Activated CD8-positive, alpha-beta memory T cell treated with anti-CD3 and anti-CD28 coated beads, Interleukin-2, amount 50 U/mL, for 1 hour (primary cell): ENCODE results near the gene BRAF.
"Not testable (repeated sequence)": the region's sequence is repeated elsewhere in the genome, so short reads cannot be mapped to it uniquely, and the experiment has no call there.

Experiments used
- DNase-seq: peaks from one replicate; pipeline ENCODE4 v3.0.0-alpha.2; 2020; ENCODE audit errors: extremely low read depth

Gene BRAF

DNA sequence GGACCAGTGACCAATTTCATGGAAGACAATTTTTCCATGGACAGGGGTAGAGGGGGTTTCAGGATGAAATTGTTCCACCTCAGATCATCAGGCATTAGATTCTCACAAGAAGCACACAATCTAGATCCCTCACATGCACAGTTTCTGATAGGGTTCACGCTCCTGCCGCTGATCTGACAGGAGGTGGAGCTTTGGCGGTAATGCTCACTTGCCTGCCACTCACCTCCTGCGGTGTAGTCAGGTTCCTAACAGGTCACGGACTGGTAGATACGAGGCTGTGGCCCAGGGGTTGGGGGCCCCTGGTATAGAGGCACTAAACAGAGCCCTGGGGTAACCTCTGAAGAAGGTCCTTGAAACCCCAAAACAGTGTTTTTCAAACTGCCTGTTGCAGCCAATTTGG is 6.5 kb downstream of the BRAF start:
- no peak for DNase-seq

DNA sequence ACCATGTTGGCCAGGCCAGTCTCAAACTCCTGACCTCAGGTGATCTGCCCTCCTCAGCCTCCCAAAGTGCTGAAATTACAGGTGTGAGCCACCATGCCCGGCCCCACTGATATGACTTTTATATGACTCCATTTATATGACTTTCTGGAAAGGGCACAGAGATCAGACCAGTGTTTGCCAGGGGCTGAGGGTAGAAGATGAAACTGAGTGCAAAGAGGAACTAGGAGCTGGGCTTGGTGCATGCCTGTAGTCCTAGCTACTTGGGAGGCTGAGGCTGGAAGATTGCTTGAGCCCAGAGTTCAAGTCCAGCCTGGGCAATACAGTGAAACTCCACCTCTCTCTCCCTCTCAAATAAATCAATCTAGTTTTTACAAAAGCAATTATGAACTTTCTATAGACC is 7.5 kb downstream of the BRAF start:
- DNase-seq, result no peak

DNA sequence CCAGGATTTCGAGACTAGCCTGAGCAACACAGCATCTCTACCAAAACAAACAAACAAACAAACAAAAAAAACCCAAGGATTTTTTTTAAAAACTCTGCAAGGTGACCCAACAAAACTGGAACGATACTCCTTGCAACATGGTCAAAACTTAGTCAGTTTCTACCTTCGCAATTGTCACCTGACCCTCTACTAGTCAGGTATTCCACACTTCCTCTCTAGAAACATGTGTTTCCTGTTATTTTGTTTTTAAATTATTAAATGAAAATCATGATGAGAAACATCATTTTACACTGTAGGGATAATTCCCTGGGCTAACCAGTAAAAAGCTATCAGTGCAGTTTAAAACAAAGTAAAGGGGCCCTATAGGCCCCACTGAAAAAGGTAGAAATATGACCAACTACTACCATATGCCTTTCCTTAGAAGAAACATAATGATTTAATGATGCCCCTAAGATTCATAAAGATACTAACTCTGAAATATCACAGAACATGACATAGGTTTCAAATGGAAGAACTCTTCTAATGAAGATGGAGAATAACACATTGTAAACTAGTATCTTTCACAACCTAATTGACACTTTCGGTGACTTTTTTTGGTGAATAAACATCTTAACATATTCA is 8.7 kb downstream of the BRAF start:
- DNase-seq, result no peak

DNA sequence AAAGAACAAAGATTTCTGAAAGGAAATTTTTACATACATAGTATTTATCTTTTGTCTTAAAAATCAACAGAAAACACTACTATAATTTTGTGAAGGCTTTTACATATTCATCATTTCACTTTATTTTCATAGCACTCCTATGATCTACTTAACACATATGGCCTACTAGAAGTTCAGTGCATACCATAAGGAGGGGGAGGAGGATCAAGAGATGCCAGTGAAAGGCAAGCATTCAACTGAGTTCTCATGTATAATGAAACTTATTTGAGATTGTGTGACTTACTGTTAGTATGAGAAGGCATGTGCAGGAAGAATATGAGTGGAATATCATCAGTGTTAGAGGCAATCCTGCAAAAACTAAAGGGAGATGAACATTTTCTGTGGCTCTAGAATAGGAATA is 10.6 kb downstream of the BRAF start:
- DNase-seq, result no peak

DNA sequence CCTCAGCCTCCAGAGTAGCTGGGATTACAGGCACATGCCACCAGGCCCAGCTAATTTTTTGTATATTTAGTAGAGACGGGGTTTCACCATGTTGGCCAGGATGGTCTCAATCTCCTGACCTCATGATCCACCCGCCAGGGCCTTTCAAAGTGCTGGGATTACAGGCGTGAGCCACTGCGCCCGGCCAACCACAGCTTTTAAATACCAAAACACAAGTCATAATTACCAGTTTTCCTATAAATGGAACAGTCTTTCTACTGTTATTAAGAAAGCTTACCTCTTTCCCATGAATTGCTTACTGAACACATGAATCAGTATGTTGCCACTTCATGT is 11.2 kb downstream of the BRAF start:
- DNase-seq, result not testable (repeated sequence)

DNA sequence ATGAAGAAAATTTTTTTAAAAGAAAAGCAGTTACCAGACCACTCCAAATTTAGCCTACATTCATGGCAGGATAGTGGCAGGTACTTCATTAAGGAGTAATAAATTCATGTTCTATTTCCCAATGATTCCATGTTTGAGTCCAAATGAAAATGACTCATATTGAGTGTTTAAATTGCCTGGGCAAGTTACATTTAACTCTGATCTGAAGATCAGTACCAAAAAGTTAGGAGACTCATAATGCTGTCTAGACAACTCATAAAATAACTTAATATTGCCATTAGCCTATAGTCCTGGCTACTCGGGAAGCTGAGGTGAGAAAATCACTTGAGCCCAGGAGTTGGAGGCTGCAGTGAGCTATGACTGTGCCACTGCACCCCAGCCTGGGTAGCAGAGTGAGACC is 13.0 kb downstream of the BRAF start:
- no peak for DNase-seq

DNA sequence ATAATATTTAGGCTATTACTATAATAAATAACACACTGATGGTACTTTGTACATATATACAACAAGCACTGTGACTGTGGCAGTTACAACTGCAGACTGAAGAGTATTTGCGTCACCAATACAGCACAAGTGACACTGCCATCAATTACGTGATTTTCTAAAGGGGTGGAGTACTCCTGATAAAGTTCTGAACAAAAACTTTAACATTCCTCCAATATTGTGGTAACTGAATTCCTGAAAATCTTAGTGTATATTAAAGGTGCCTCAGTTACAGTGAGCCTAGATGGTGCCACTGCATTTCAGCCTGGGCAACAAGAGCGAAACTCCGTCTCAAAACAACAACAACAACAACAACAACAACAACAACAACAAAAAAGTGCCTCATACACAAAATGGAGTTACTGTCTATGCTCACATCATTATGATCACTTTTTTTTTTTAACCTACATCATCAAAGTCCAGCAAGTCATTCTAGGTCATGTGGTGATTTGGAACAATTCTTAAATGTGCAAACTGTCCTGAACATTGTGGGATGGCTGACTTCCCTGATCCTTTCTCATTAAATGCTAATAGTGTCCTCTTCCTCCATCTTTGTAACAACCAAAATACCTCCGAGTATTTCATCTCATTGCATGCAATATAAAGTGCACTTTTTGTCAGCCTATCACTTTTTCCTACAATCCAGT is 15.1 kb downstream of the BRAF start:
- DNase-seq, result no peak

DNA sequence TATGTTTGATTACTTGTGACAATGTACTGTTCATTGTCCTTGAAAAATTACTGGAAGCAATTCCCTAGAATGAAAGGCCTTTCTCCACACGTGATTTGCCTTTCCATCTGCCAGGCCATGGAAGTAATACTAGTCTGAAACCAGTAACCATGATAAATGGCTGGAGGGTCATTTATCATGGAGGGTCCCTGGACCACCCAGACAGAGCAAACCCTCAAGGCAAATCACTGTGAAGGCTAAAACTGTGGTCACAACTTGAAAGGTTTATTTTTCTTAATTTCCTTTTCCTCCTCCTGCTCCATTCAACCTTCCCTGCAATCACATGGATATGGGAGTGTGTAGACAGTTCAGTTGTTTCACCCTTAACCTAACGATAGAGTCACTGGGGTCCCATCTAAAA is 16.4 kb downstream of the BRAF start:
- no peak for DNase-seq

DNA sequence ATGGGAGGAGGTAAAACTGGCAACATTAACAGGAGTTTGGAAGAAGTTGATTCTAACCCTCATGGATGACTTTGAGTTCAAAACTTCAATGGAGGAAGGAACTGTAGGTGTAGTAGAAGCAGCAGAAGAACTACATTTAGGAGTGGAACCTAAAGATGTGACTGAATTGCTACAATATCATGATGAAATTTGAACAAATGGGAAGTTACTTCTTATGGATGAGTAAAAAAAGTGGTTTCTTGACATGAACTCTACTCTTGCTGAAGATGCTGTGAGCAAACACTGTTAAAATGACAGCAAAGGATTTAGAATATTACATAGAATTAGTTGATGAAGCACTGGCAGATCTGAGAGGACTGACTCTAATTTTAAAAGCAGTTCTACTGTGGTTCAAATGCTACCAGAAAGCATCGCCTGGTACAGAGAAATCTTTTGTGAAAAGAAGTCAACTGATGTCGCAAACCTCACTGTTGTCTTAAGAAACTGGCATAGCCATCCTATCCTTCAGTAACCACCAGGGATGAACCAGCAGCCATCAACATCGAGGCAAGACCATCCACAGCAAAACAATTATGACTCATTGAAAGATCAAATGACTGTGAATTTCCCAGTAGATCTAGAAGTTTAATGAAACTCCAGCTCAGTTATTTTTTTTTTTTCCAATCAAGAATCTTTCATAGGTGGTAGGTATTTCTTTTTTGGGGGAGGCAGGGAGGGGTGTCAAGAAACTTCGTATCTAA is 20.8 kb downstream of the BRAF start:
- no peak for DNase-seq

DNA sequence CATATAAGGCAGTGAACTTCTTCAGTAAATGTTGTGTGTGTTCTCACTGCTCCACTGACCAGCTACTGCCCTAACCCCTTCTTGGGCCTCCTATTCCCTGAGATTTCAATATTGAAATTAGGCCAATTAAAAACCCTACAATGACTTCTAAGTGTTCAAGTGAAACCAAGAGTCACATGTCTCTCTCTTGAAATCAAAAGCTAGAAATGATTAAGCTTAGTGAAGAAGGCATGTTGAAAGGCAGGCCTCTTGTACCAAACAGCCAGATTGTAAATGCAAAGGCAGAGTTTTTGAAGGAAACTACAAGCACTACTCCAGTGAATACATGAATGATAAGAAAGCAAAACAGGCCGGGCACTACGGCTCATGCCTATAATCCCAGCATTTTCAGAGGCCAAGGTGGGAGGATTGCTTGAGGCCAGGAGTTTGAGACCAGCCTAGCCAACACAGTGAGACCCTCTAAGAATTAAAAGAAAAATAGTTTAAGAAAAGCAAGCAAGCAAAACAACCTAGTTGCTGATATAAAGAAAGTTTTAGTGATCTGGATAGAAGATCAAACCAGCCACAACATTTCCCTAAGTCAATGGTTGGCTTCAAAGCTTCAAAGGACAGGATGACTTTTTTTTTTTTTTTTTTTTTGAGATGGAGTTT is 22.3 kb downstream of the BRAF start:
- no peak for DNase-seq

DNA sequence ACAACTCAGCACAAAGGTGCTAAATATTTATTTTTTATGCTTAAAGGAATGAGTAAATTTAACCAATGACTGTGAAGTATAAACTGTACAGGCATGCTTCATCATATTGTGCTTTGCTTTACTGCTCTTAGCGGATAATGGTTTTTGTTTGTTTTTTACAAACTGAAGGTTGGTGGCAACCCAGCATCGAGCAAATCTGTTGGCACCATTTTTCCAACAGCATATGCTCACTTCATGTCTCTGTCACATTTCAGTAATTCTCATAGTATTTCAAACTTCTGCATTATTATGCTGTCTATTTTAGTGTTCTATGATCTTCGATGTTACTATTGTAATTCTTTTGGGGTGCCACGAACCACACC is 22.8 kb downstream of the BRAF start:
- DNase-seq, result no peak

DNA sequence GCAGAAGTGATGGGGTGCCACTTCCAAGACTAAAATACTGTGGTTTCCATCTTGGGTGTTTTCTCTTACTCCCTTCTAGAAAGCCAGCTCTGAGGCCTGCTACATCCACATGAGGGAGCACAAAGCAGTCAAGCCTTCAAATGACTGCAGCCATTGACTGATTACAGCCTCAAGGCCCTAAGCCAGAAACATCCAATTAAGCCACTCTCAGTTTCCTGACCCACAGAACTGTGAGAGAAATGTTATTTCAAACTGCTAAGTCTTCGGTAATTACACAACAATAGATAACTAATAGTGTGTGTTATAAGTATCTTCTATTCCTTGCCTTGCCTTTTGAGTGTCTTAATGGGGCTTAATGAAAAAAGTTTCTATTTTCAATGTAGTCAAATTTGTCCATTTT is 24.8 kb downstream of the BRAF start:
- DNase-seq, result no peak

DNA sequence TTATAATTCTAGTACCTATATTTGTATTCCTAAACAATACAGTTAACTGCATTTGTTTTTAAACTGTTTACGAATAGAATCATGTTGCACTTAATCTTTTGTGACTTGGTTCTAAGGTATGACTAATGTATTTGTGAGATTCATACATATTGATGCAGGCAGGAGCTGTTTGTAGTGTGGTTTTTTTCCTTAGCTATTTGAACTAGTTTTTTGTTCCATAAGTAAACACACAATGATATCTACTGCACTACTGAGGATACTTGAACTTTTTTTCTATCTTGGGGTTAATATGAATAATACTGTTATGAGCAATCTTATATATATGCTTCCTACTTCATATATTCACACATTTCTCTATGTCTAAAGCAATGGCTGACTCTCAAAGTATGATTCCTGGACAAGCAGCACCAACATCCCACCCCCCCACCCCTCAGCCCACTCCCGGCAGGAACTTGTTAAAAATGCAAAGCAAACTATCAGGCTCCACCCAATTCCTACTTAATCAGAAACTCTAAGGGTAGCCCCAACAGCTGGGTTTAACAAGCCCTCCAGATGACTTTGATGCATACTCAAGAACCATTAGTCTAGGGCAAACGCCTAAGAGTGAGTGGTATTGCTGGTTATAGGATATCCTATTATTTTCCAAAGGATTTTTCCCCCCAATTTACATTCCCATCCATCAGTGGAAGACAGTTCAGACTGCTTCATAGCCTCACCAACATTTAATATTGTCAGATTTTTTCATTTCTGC is 25.8 kb downstream of the BRAF start:
- DNase-seq, result no peak

DNA sequence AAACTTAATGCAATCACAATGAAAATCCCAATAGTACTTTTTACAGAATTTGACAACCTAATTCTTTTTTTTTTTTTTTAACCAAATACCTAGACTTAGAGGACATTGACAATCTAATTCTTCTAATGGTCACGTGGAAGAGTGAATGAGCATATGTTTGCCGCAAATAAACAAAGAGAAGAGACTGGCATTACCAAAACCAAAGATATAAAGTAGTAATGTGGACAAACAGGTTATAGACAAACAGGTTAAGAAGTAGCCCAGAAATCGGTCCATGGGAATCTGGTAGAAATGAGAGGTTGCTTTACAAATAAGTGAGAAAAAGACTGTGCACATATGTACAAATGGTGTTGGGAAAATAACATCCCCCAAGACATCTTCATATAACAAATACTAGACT is 27.7 kb downstream of the BRAF start:
- DNase-seq, result no peak

DNA sequence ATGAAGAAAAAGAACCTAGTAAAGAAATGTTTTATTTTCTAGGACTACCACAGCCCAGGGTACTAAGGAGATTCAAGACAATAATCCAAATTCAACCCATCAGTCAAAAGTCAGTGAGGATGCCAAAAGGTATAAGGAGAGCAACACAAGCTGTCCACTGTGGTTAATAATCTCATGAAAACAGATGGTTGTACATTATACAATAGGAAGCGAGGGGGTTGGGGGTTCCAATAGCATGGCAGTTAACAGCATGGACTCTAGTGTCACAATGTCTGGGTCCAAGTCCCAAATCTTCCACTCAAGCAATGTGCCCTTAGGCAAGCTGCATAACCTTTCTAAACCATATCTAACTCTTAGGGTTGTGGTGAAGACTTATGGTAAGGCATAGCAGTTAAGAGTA is 35.1 kb downstream of the BRAF start:
- DNase-seq, result no peak

DNA sequence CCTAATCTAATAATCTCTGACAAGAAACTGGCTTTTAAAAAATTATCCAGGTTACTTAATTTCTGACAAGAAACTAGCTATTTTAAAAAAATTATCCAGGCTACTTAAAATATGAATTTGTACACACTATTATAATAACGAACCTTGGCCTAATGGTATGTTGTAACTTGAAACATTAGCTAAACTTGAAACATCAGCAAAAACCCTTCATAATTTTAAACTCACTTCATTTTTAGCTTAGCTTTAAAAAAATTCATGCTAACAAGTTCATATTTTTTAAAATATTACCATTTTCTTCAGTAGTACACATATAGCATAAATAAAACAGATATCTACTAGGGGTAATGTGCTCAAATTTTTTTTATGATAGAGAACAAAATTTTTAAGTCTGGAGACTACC is 35.6 kb downstream of the BRAF start:
- DNase-seq, result no peak

DNA sequence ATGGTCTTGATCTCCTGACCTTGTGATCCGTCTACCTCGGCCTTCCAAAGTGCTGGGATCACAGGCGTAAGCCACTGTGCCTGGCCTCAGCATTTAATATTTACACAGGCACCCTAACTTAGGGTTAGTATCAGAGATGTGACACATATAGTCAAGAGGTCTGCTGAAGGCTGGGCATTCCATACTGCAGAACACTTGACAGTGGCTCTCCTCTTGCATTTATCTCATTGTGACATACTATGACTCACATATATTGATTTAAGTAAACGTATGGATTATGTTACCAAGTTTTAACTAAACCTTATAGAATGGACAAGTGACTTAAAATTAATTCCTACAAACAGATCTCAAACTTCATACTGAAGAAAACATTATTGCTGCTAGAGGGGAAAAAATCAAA is 36.6 kb downstream of the BRAF start:
- DNase-seq, result no peak

DNA sequence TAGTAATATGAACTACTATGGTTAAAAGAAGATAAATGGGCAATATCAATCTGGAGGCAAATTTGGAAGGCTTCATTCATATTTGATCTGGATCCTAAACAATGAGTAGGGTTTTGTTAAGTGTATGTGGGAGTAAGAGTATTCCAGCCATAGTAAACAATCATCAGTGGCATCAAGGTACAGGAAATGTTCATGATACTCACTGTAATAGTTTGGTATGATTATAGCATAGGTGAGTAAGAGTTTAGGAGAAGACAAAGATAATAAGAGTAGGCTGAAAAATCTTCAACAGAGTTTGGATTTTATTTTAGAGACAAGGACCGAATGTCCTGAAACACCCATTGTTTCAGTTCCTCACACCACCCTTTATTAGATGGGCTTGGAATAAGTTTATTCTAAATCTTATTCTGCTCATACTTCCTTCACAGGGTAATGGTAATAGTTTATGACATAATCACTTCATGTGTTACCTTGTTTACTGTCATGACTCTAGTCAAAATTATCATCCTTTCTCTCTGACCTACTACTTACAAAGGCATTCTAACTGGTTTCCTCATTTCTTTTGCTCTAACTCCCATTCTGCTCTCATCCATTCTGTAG is 38.9 kb downstream of the BRAF start:
- no peak for DNase-seq

DNA sequence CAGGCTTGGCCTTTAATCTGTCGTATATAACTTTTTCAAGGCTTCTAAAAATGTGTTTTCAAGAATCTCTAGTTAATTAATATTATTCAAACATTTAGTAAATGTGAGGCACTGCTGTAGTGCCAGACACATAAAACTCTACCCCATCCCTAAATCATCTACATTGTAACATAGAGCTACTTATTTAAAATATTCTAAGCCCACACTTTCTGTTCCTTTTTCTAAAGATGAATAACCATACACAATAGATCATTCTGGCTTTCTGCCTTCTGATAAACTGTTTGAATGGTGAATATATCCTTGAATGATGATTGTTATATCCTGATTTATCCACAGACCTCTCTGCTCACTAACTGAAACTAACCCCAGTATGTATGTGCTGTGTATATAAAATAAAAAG is 41.4 kb downstream of the BRAF start:
- DNase-seq, result no peak

DNA sequence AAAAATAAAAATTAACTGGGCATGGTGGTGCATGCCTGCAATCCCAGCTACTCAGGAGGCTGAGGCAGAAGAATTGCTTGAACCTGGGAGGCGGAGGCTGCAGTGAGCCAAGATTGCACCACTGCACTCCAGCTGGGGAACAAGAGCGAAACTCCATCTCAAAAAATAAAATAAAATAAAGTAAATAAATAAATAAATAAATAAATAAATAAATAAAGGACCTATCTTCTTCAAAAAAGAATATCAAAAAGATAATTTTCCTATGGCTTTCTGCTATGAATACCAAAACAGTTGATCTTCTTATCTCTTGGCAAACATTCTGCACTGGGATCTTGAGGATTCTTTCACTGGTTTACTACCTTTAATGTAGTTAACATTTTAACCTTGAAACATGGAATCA is 41.9 kb downstream of the BRAF start:
- not testable (repeated sequence) for DNase-seq

DNA sequence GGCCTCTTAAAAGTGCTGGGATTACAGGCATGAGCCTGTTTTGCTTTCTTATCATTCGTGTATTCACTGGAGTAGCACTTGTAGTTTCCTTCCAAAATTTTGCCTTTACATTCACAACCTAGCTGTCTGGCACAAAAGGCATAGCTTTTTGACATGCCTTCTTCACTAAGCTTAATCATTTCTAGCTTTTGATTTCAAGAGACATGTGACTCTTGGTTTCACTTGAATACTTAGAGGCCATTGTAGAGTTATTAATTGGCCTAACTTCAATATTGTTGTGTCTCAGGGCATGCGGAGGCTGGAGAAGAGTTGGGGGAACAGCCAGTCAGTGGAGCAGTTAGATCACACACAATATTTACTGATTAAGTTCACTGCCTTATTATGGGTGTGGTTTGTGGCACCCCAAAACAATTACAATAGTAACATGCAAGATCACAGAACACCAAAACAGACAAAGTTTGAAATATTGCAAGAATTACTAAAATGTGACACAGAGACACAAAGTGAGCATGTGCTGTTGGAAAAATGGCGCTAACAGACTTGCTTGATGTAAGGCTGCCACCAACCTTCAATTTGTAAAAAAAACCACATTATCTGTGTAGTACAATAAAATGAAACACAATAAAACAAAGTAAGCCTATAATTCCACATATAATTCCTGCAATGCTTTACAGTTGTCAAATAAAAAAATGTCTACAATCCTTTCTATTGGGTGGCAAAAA is 43.1 kb downstream of the BRAF start:
- no peak for DNase-seq

DNA sequence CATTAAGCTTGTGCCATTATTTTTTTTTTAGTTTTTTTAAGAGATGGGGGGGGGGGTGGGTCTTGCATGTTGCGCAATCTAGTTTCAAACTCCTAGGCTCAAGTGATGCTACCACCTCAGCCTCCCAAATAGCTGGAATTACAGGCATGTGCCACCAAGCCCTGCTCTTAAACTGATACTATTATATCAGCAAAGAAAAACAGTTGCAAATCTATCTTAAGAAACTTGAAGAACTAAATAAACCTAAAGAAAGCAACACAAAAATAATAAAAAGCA is 47.5 kb downstream of the BRAF start:
- no peak for DNase-seq
